Activated naive CD8-positive, alpha-beta T cell treated with anti-CD3 and anti-CD28 coated beads, Interleukin-2, amount 50 U/mL, for 24 hours (primary cell): ENCODE results near the gene RALGAPA1.
"Not testable (repeated sequence)": the region's sequence is repeated elsewhere in the genome, so short reads cannot be mapped to it uniquely, and the experiment has no call there.

ENCODE experiments used
- ATAC-seq: fragments of 150-1000 bp; cut with Tn5 transposase; one replicate; pipeline ENCODE4 v1.10.0; 2021
- DNase-seq: peaks from one replicate; pipeline ENCODE4 v3.0.0; 2021
- H3K27ac Mint-ChIP-seq: one replicate; pipeline ENCODE4 v1.8.0; 2021; ENCODE audit warnings: mild to moderate bottlenecking, mixed read lengths
- H3K27me3 Mint-ChIP-seq: one replicate; pipeline ENCODE4 v1.8.0; 2021; ENCODE audit warnings: mixed read lengths
- H3K36me3 Mint-ChIP-seq: one replicate; pipeline ENCODE4 v1.8.0; 2021; ENCODE audit warnings: low read depth, mixed read lengths
- H3K4me1 Mint-ChIP-seq: one replicate; pipeline ENCODE4 v1.8.0; 2021; ENCODE audit warnings: mixed read lengths
- H3K4me3 Mint-ChIP-seq: one replicate; pipeline ENCODE4 v1.8.0; 2021; ENCODE audit warnings: mild to moderate bottlenecking, moderate library complexity, mixed read lengths
- H3K9me3 Mint-ChIP-seq: one replicate; pipeline ENCODE4 v1.8.0; 2021; ENCODE audit warnings: mixed read lengths

Gene RALGAPA1

DNA sequence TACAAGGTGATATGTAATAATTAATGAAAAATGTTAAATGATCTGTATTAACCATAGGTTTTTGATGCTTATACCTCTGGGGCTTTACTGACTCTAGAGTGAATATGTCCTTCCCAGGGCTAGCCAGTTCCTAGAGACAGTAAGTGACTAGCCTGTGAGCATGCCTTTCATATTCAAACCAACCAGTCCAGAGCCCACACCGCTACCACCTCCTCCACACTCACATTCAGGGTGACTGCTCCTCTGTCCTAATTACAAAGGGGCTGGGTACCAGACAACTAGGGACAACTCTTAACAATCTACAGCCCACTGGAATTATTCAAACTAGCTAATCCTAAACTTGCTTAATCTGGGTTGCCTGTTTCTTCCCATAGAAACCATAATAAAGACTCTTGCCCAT, 49.0 kb downstream of the RALGAPA1 start:
- no peaks in the 10 kb centered on the region for H3K27me3 Mint-ChIP-seq
- H3K9me3 Mint-ChIP-seq = no peaks in the 10 kb centered on the region
- H3K36me3 Mint-ChIP-seq = peaks cover 23% of the 10 kb centered on the region
- no peak overlapping the region for H3K4me3 Mint-ChIP-seq
- DNase-seq (no peak), ATAC-seq (peak; percentile 59)
- peaks cover 6% of the 10 kb centered on the region for H3K4me1 Mint-ChIP-seq
- no peak overlapping the region for H3K27ac Mint-ChIP-seq

DNA sequence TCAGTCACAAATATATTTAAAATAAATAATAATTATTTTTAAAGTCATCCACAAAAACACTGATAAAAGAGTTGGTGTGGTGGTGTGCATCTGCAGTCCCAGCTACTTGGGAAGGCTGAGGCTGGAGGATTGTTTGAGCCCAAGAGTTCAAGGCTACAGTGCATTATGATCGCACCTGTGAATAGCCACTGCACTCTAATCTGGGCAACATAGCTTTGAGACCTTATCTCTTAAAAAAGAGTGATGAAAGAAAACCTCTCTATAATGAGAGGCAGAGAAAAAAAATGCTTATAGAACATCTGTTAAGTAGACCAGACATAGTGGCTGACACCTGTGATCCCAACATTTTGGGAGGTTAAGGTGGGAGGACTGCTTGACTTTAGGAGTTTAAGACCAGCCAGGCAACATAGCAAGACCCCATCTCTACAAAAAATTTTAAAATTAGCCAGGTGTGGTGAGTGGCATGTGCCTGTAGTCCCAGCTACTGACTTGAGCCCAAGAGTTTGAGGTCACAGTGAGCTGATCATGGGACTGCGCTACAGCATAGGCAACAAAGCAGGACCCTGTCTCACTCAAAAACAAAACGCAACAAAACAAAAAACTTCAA, 50.5 kb downstream of the RALGAPA1 start:
- H3K27me3 Mint-ChIP-seq = no peaks in the 10 kb centered on the region
- DNase-seq = no peak
- peaks cover 36% of the 10 kb centered on the region for H3K36me3 Mint-ChIP-seq

GRCh38 chr14:35754671-35755070, 54.4 kb downstream of the RALGAPA1 start:
- ATAC-seq (no peak), DNase-seq (no peak)
- Mint-ChIP-seq H3K36me3 (peaks cover 36% of the 10 kb centered on the region), H3K27me3 (no peaks in the 10 kb centered on the region), H3K4me1 (no peaks in the 10 kb centered on the region), H3K9me3 (no peaks in the 10 kb centered on the region), H3K27ac (no peak overlapping the region), H3K4me3 (no peak overlapping the region)

More for the DNA sequence above, 50.5 kb downstream of the RALGAPA1 start:
- H3K27ac Mint-ChIP-seq = no peak overlapping the region
- H3K4me1 Mint-ChIP-seq = peaks cover 6% of the 10 kb centered on the region
- H3K4me3 Mint-ChIP-seq = no peak overlapping the region
- ATAC-seq = no peak
- H3K9me3 Mint-ChIP-seq = no peaks in the 10 kb centered on the region

- Mint-ChIP-seq H3K27ac (no peak overlapping the region), H3K27me3 (no peaks in the 10 kb centered on the region), H3K36me3 (peaks cover 37% of the 10 kb centered on the region), H3K4me3 (no peak overlapping the region), H3K9me3 (no peaks in the 10 kb centered on the region), H3K4me1 (no peaks in the 10 kb centered on the region)
- DNase-seq (no peak), ATAC-seq (no peak)
These were observed 56.7 kb downstream of the RALGAPA1 start for GRCh38 chr14:35752380-35752779.

- Mint-ChIP-seq H3K27me3 (no peaks in the 10 kb centered on the region), H3K9me3 (no peaks in the 10 kb centered on the region), H3K4me1 (no peaks in the 10 kb centered on the region), H3K36me3 (peaks cover 31% of the 10 kb centered on the region), H3K4me3 (no peak overlapping the region), H3K27ac (no peak overlapping the region)
- DNase-seq (no peak), ATAC-seq (no peak)
These were observed 58.7 kb downstream of the RALGAPA1 start for GRCh38 chr14:35750202-35750904.

DNA sequence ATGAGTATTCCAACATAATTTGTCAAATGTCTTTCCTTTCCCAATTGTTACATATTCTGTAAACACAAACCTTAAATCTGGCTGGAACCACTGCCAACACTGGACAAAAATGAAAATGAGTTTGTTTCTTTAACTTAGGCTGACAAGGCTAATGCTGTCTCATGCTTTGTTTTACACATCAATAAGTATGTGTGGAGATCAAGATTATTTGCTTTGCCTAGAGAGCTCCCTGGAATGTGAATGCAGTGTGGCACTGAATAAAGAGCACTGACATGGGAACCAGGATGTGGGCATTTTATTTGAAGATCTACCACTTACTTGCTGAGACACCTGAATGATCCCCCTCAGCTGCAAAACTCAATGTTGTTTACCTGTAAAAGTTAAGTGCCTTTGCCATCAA, 61.7 kb downstream of the RALGAPA1 start:
- Mint-ChIP-seq H3K36me3 (peaks cover 17% of the 10 kb centered on the region), H3K4me1 (peaks cover 9% of the 10 kb centered on the region), H3K27me3 (no peaks in the 10 kb centered on the region), H3K27ac (no peak overlapping the region), H3K4me3 (no peak overlapping the region), H3K9me3 (no peaks in the 10 kb centered on the region)
- ATAC-seq (no peak), DNase-seq (no peak)

GRCh38 chr14:35742442-35742841, 66.7 kb downstream of the RALGAPA1 start:
- H3K36me3 Mint-ChIP-seq = peaks cover 25% of the 10 kb centered on the region
- no peak overlapping the region for H3K27ac Mint-ChIP-seq
- ATAC-seq (no peak), DNase-seq (no peak)
- H3K9me3 Mint-ChIP-seq = no peaks in the 10 kb centered on the region
- H3K4me3 Mint-ChIP-seq = no peak overlapping the region
- H3K27me3 Mint-ChIP-seq = no peaks in the 10 kb centered on the region
- peaks cover 20% of the 10 kb centered on the region for H3K4me1 Mint-ChIP-seq

- no peaks in the 10 kb centered on the region for H3K9me3 Mint-ChIP-seq
- peaks cover 26% of the 10 kb centered on the region for H3K36me3 Mint-ChIP-seq
These were observed 67.1 kb downstream of the RALGAPA1 start for GRCh38 chr14:35742032-35742371.

GRCh38 chr14:35741345-35742031, 67.6 kb downstream of the RALGAPA1 start:
- Mint-ChIP-seq H3K9me3 (no peaks in the 10 kb centered on the region), H3K4me1 (peaks cover 20% of the 10 kb centered on the region), H3K36me3 (peaks cover 24% of the 10 kb centered on the region), H3K27me3 (no peaks in the 10 kb centered on the region), H3K4me3 (no peak overlapping the region), H3K27ac (peak overlapping the region; percentile 83)
- ATAC-seq (peak; percentile 77), DNase-seq (no peak)

More at GRCh38 chr14:35742032-35742371, 67.1 kb downstream of the RALGAPA1 start:
- peak overlapping the region; percentile 83 for H3K27ac Mint-ChIP-seq
- ATAC-seq = peak; percentile 51
- H3K4me3 Mint-ChIP-seq = no peak overlapping the region
- peaks cover 20% of the 10 kb centered on the region for H3K4me1 Mint-ChIP-seq
- no peaks in the 10 kb centered on the region for H3K27me3 Mint-ChIP-seq
- DNase-seq = no peak

GRCh38 chr14:35740215-35740614, 68.9 kb downstream of the RALGAPA1 start:
- DNase-seq (no peak), ATAC-seq (no peak)
- H3K27ac Mint-ChIP-seq = no peak overlapping the region
- peaks cover 20% of the 10 kb centered on the region for H3K4me1 Mint-ChIP-seq
- H3K27me3 Mint-ChIP-seq = no peaks in the 10 kb centered on the region
- H3K4me3 Mint-ChIP-seq = no peak overlapping the region
- H3K9me3 Mint-ChIP-seq = no peaks in the 10 kb centered on the region
- peaks cover 34% of the 10 kb centered on the region for H3K36me3 Mint-ChIP-seq

DNA sequence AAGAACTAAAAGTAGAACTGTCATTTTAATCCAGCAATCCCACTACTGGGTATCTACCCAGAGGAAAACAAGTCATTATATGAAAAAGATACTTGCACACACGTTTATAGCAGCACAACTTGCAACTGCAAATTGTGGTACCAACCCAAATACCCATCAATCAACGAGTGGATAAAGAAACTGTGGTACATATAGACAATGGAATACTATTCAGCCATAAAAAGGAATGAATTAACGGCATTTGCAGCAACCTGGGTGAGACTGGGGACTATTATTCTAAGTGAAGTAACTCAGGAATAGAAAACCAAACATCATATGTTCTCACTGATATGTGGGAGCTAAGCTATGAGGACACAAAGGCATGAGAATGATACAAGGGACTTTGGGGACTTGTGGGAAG, 73.9 kb downstream of the RALGAPA1 start:
- H3K9me3 Mint-ChIP-seq, H3K27ac Mint-ChIP-seq, H3K27me3 Mint-ChIP-seq, H3K4me3 Mint-ChIP-seq, H3K4me1 Mint-ChIP-seq, DNase-seq, ATAC-seq: not testable (repeated sequence)
- peaks cover 42% of the 10 kb centered on the region for H3K36me3 Mint-ChIP-seq

DNA sequence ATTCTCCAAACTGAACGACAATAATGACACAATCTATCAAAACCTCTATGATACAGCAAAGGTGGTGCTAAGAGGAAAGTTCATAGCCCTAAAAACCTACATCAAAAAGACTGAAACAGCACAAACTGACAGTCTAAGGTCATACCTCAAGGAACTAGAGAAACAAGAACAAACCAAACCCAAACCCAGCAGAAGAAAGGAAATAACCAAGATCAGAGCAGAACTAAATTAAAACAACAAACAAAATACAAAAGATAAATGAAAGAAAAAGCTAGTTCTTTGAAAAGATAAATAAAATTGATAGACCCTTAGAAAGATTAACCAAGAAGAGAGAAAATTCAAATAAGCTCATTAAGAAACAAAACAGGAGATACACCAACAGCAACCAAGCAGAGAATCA, 75.6 kb downstream of the RALGAPA1 start:
- H3K4me3 Mint-ChIP-seq, H3K4me1 Mint-ChIP-seq, DNase-seq, H3K27me3 Mint-ChIP-seq, ATAC-seq, H3K9me3 Mint-ChIP-seq, H3K27ac Mint-ChIP-seq: not testable (repeated sequence)
- H3K36me3 Mint-ChIP-seq = peaks cover 42% of the 10 kb centered on the region

DNA sequence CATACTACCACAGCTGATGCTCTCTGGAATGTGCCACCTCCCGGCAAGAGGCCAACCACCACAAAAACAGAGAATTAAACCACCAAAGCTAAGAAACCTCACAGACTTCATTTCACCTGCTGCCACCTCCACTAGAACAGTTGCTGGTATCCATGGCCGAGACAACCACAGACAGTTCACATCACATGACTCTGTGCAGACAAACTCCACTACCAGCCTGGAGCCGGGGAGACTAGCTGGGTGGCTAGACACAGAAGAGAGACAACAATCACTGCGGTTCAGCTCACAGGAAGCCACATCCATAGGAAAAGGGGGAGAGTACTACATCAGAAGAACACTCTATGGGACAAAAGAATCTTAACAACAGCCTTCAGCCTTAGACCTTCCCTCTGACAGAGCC, 78.2 kb downstream of the RALGAPA1 start:
- ATAC-seq = no peak
- no peak for DNase-seq
- Mint-ChIP-seq H3K27ac (no peak overlapping the region), H3K4me1 (peaks cover 7% of the 10 kb centered on the region), H3K9me3 (no peaks in the 10 kb centered on the region), H3K36me3 (peaks cover 31% of the 10 kb centered on the region), H3K4me3 (no peak overlapping the region), H3K27me3 (no peaks in the 10 kb centered on the region)

- Mint-ChIP-seq H3K4me1 (peaks cover 2% of the 10 kb centered on the region), H3K36me3 (peaks cover 15% of the 10 kb centered on the region), H3K27me3 (no peaks in the 10 kb centered on the region), H3K9me3 (no peaks in the 10 kb centered on the region), H3K27ac (no peak overlapping the region), H3K4me3 (no peak overlapping the region)
- no peak for ATAC-seq
- no peak for DNase-seq
These were observed 81.3 kb downstream of the RALGAPA1 start for GRCh38 chr14:35727764-35728163.

DNA sequence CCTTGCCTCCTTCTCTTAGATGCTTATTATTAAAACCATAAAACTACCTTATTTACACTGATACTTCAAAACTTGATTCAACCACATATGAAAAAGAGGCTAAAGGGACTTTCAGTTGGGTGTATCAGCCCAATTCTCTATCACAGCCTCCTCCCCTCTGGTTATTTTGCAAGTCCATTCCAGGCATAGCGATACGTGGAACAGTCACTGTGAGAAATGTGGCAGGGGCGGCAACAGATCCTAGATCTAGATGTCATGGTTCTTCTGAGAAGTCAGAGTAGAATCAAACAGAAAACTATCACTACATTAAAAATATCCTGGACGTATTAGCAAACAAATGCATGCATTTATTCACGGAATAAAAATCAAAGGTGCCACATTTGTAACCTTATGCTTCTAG, 83.2 kb downstream of the RALGAPA1 start:
- H3K9me3 Mint-ChIP-seq = no peaks in the 10 kb centered on the region
- H3K36me3 Mint-ChIP-seq = peaks cover 17% of the 10 kb centered on the region
- no peak overlapping the region for H3K4me3 Mint-ChIP-seq

More for the DNA sequence above, 83.2 kb downstream of the RALGAPA1 start:
- Mint-ChIP-seq H3K4me1 (peaks cover 2% of the 10 kb centered on the region), H3K27me3 (no peaks in the 10 kb centered on the region), H3K27ac (no peak overlapping the region)
- DNase-seq = no peak
- ATAC-seq = no peak
